Astrocyte (in vitro differentiated cells and primary cell): Measurements from ENCODE around the gene IMPG1. TPM values are rescaled to one million over a fixed set of nuclear protein-coding genes. Genes with fewer than 3 reads are reported as not detected.

Experiments used
- DNase-seq: peaks from one replicate; pipeline ENCODE4 v3.0.0-alpha.2; 2010; ENCODE audit warnings: low read depth
- FAIRE-seq: peaks from 2 replicates; lab custom pipeline; 2011; peaks lifted over from hg19 to GRCh38; lab: Jason Lieb, UNC
- H2AFZ ChIP-seq: 2 replicates; pipeline ENCODE4 v1.6.0; 2012; ENCODE audit warnings: low read depth, low read length, inconsistent platforms
- H3K27ac ChIP-seq: 2 replicates; pipeline ENCODE4 v1.5.1; 2011; ENCODE audit warnings: low read depth, low read length, inconsistent platforms
- H3K27me3 ChIP-seq: 2 replicates; pipeline ENCODE4 v1.6.0; 2011; ENCODE audit warnings: low read length, inconsistent platforms; ENCODE audit not compliant: insufficient read depth
- H3K36me3 ChIP-seq: 2 replicates; pipeline ENCODE4 v1.5.1; 2011; ENCODE audit warnings: low read length, inconsistent platforms; ENCODE audit not compliant: insufficient read depth
- H3K4me1 ChIP-seq: 2 replicates; pipeline ENCODE4 v1.5.1; 2011; ENCODE audit warnings: low read length, inconsistent platforms; ENCODE audit not compliant: insufficient read depth
- H3K4me2 ChIP-seq: 2 replicates; pipeline ENCODE4 v1.6.0; 2012; ENCODE audit warnings: low read length, inconsistent platforms
- H3K4me3 ChIP-seq: 2 replicates; pipeline ENCODE4 v1.5.1; 2011; ENCODE audit warnings: low read depth, mild to moderate bottlenecking, low read length, inconsistent platforms; ENCODE audit not compliant: insufficient read depth
- H3K79me2 ChIP-seq: 2 replicates; pipeline ENCODE4 v1.6.0; 2012; ENCODE audit warnings: mild to moderate bottlenecking, low read length, inconsistent platforms; ENCODE audit not compliant: insufficient read depth
- H3K9ac ChIP-seq: 2 replicates; pipeline ENCODE4 v1.6.0; 2012; ENCODE audit warnings: mild to moderate bottlenecking, low read length, inconsistent platforms
- H3K9me3 ChIP-seq: 2 replicates; pipeline ENCODE4 v1.5.1; 2012; ENCODE audit warnings: low read depth, mild to moderate bottlenecking, low read length, inconsistent platforms; ENCODE audit not compliant: insufficient read depth
- H4K20me1 ChIP-seq: 2 replicates; pipeline ENCODE4 v1.6.0; 2012; ENCODE audit warnings: low read length, inconsistent platforms; ENCODE audit not compliant: insufficient read depth
- H3K27ac Mint-ChIP-seq: one replicate; pipeline ENCODE4 v1.8.0; 2021; ENCODE audit warnings: mild to moderate bottlenecking, mixed read lengths; ENCODE audit not compliant: unreplicated experiment
- H3K27me3 Mint-ChIP-seq: one replicate; pipeline ENCODE4 v1.8.0; 2021; ENCODE audit warnings: low read depth, mixed read lengths; ENCODE audit not compliant: unreplicated experiment
- H3K36me3 Mint-ChIP-seq: one replicate; pipeline ENCODE4 v1.8.0; 2021; ENCODE audit warnings: low read depth, mixed read lengths; ENCODE audit not compliant: unreplicated experiment
- H3K4me1 Mint-ChIP-seq: one replicate; pipeline ENCODE4 v1.8.0; 2021; ENCODE audit warnings: low read depth, mixed read lengths; ENCODE audit not compliant: unreplicated experiment
- H3K4me3 Mint-ChIP-seq: one replicate; pipeline ENCODE4 v1.8.0; 2021; ENCODE audit warnings: mild to moderate bottlenecking, moderate library complexity, mixed read lengths; ENCODE audit not compliant: unreplicated experiment
- H3K9me3 Mint-ChIP-seq: one replicate; pipeline ENCODE4 v1.8.0; 2021; ENCODE audit warnings: mild to moderate bottlenecking, mixed read lengths; ENCODE audit not compliant: unreplicated experiment
- EZH2 ChIP-seq: IDR thresholded peaks from 2 replicates; pipeline ENCODE4 v1.6.1; 2012; ENCODE audit warnings: mild to moderate bottlenecking, low read length, inconsistent platforms; ENCODE audit not compliant: insufficient read depth
- total RNA-seq: library from RNA; stranded (reverse); gene quantifications from 2 replicates; pipeline ENCODE4 v1.2.1, GENCODE V29; 2021
- TF ChIP-seq, protein P1 (sequence below): IDR thresholded peaks from 2 replicates; pipeline ENCODE4 v1.5.1; 2011; ENCODE audit warnings: low read depth, mild to moderate bottlenecking, inconsistent platforms, low read length, moderate library complexity; ENCODE audit not compliant: insufficient read depth

Gene IMPG1
- total RNA-seq, 1 donor from 2014 or later: not detected

DNA sequence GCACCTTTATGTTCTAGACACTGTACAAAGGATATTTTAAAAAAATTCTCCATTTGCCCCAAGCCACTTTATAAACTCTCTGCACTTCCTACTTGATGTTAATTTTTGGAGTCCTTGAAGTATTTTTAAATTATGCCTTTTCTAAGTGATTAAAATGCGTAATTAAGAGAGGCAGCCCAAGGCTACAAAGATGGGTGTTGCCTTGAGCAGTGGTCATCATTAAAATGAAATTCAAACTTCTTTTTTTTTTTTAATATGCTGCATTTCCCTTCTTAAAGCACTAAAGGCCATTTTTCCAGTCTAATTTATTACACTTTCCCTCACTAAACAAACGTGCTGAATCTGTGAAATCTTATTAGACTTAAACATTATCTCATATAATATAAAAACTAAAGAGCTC, 102.4 kb downstream of the IMPG1 start:
- H3K27ac ChIP-seq: no peak overlapping the region
- H3K27me3 Mint-ChIP-seq: no peaks in the 10 kb centered on the region
- H3K4me1 ChIP-seq: no peaks in the 10 kb centered on the region
- DNase-seq (no peak), FAIRE-seq (no peak)
- H3K36me3 ChIP-seq: no peaks in the 10 kb centered on the region
- no peaks in the 10 kb centered on the region for H3K27me3 ChIP-seq
- no peaks in the 10 kb centered on the region for H3K36me3 Mint-ChIP-seq
- no peaks in the 10 kb centered on the region for H3K9me3 Mint-ChIP-seq
- TF ChIP-seq EZH2: no peak
- TF ChIP-seq, protein P1, sequence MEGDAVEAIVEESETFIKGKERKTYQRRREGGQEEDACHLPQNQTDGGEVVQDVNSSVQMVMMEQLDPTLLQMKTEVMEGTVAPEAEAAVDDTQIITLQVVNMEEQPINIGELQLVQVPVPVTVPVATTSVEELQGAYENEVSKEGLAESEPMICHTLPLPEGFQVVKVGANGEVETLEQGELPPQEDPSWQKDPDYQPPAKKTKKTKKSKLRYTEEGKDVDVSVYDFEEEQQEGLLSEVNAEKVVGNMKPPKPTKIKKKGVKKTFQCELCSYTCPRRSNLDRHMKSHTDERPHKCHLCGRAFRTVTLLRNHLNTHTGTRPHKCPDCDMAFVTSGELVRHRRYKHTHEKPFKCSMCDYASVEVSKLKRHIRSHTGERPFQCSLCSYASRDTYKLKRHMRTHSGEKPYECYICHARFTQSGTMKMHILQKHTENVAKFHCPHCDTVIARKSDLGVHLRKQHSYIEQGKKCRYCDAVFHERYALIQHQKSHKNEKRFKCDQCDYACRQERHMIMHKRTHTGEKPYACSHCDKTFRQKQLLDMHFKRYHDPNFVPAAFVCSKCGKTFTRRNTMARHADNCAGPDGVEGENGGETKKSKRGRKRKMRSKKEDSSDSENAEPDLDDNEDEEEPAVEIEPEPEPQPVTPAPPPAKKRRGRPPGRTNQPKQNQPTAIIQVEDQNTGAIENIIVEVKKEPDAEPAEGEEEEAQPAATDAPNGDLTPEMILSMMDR: no peak
- H2AFZ ChIP-seq: no peak overlapping the region
- no peaks in the 10 kb centered on the region for H3K4me1 Mint-ChIP-seq
- H3K27ac Mint-ChIP-seq: no peak overlapping the region
- H3K9ac ChIP-seq: no peak overlapping the region
- no peaks in the 10 kb centered on the region for H4K20me1 ChIP-seq
- no peaks in the 10 kb centered on the region for H3K79me2 ChIP-seq
- no peaks in the 10 kb centered on the region for H3K9me3 ChIP-seq
- H3K4me3 Mint-ChIP-seq: no peak overlapping the region
- H3K4me2 ChIP-seq: no peak overlapping the region
- no peak overlapping the region for H3K4me3 ChIP-seq

DNA sequence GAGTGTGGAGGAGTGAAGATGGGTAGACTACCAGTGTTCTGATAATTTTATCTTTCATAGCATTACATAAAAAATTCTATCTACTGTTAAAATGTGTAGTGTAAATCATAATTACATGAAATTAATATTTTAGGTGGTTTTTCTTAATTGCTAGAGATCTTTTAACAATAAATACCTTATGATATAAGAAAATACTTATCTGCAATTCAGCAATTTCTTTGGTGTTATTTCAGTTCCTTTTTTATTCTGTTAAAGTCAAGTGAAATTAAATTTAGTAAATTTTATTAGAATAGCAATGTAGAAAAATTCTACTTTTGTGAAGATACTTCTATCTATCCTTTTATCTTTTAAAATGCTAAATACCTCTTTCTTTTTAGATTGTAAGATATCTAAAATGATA, 104.3 kb downstream of the IMPG1 start:
- Histone ChIP-seq H3K4me1 (no peaks in the 10 kb centered on the region), H3K79me2 (no peaks in the 10 kb centered on the region), H3K36me3 (no peaks in the 10 kb centered on the region), H3K9ac (no peak overlapping the region), H3K9me3 (no peaks in the 10 kb centered on the region), H3K27me3 (no peaks in the 10 kb centered on the region), H3K4me2 (no peak overlapping the region), H2AFZ (no peak overlapping the region), H3K4me3 (no peak overlapping the region), H3K27ac (no peak overlapping the region), H4K20me1 (no peaks in the 10 kb centered on the region)
- DNase-seq (no peak), FAIRE-seq (no peak)
- Mint-ChIP-seq H3K4me3 (no peak overlapping the region), H3K9me3 (no peaks in the 10 kb centered on the region), H3K4me1 (no peaks in the 10 kb centered on the region), H3K36me3 (no peaks in the 10 kb centered on the region), H3K27ac (no peak overlapping the region), H3K27me3 (no peaks in the 10 kb centered on the region)
- no peak for TF ChIP-seq EZH2
- TF ChIP-seq, protein P1: no peak

DNA sequence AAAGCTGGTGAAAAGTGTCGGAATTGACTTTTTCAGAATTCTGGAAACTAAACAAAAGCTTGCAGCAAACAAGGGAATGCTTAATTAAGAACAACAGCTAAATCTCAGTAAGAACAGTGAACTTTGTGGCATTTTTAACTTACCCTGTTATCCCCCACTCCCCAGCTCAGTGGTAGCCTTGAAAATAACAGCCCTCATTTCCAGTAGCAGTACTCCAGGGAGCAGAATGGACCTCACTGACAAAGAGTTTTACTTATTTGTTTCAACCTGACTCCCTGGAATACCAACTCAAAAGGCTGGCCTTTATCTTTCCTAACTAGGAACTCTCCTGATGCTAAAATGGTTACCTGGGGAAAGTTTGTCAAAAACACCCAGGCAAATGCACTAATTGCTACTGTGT, 108.9 kb downstream of the IMPG1 start:
- DNase-seq: no peak
- Histone ChIP-seq H3K9me3 (no peaks in the 10 kb centered on the region), H3K27me3 (no peaks in the 10 kb centered on the region), H4K20me1 (no peaks in the 10 kb centered on the region), H3K4me1 (no peaks in the 10 kb centered on the region), H3K36me3 (no peaks in the 10 kb centered on the region), H3K9ac (no peak overlapping the region), H3K79me2 (no peaks in the 10 kb centered on the region), H3K4me3 (no peak overlapping the region), H3K4me2 (no peak overlapping the region), H3K27ac (no peak overlapping the region), H2AFZ (no peak overlapping the region)
- Mint-ChIP-seq H3K36me3 (no peaks in the 10 kb centered on the region), H3K4me3 (no peak overlapping the region), H3K9me3 (peaks cover under 1% of the 10 kb centered on the region), H3K27ac (no peak overlapping the region), H3K27me3 (no peaks in the 10 kb centered on the region), H3K4me1 (no peaks in the 10 kb centered on the region)
- no peak for FAIRE-seq
- no peak for TF ChIP-seq EZH2
- TF ChIP-seq, protein P1: no peak
